ENCODE measurements around the gene C14orf180.

Gene C14orf180

GRCh38 chr14:104637546-104638003 lies 58.0 kb downstream of the C14orf180 start:
- Histone ChIP-seq H3K9me3 (ENCODE audit: low read length) (no peaks in the 10 kb centered on the region), H3K27ac (ENCODE audit: low read depth, low read length) (no peak overlapping the region), H3K36me3 (ENCODE audit: insufficient read depth, low read length) (no peaks in the 10 kb centered on the region), H3K4me1 (ENCODE audit: insufficient read depth, low read length) (no peaks in the 10 kb centered on the region), H3K9ac (ENCODE audit: low read length) (no peak overlapping the region), H3K27me3 (ENCODE audit: control insufficient read depth in 1 of 2, insufficient read depth in 2 of 2, low read length in 2 of 2) (peaks cover 0 to 14% of the 10 kb centered on the region in 2 donors), H3K4me3 (ENCODE audit: low read depth in 1 of 2, low read length in 2 of 2) (no peak overlapping the region)

- Histone ChIP-seq H3K36me3 (ENCODE audit: insufficient read depth, low read length) (no peaks in the 10 kb centered on the region), H3K4me1 (ENCODE audit: insufficient read depth, low read length) (no peaks in the 10 kb centered on the region), H3K27me3 (ENCODE audit: control insufficient read depth in 1 of 2, insufficient read depth in 2 of 2, low read length in 2 of 2) (peaks cover 0 to 14% of the 10 kb centered on the region in 2 donors), H3K4me3 (ENCODE audit: low read depth in 1 of 2, low read length in 2 of 2) (no peak overlapping the region), H3K27ac (ENCODE audit: low read depth, low read length) (no peak overlapping the region), H3K9me3 (ENCODE audit: low read length) (no peaks in the 10 kb centered on the region), H3K9ac (ENCODE audit: low read length) (no peak overlapping the region)
Observed at GRCh38 chr14:104638190-104638589, 58.6 kb downstream of the C14orf180 start.

- Histone ChIP-seq H3K9me3 (ENCODE audit: low read length) (no peaks in the 10 kb centered on the region), H3K27ac (ENCODE audit: low read depth, low read length) (no peak overlapping the region), H3K4me1 (ENCODE audit: insufficient read depth, low read length) (no peaks in the 10 kb centered on the region), H3K4me3 (ENCODE audit: low read depth in 1 of 2, low read length in 2 of 2) (no peak overlapping the region), H3K9ac (ENCODE audit: low read length) (no peak overlapping the region), H3K27me3 (ENCODE audit: control insufficient read depth in 1 of 2, insufficient read depth in 2 of 2, low read length in 2 of 2) (peaks cover 0 to 14% of the 10 kb centered on the region in 2 donors), H3K36me3 (ENCODE audit: insufficient read depth, low read length) (no peaks in the 10 kb centered on the region)
Observed at GRCh38 chr14:104638927-104639450, 59.4 kb downstream of the C14orf180 start.

- Histone ChIP-seq H3K9ac (ENCODE audit: low read length) (no peak overlapping the region), H3K4me3 (ENCODE audit: low read depth in 1 of 2, low read length in 2 of 2) (no peak overlapping the region), H3K27me3 (ENCODE audit: control insufficient read depth in 1 of 2, insufficient read depth in 2 of 2, low read length in 2 of 2) (peaks cover 0 to 12% of the 10 kb centered on the region in 2 donors), H3K4me1 (ENCODE audit: insufficient read depth, low read length) (no peaks in the 10 kb centered on the region), H3K36me3 (ENCODE audit: insufficient read depth, low read length) (no peaks in the 10 kb centered on the region), H3K9me3 (ENCODE audit: low read length) (no peaks in the 10 kb centered on the region), H3K27ac (ENCODE audit: low read depth, low read length) (no peak overlapping the region)
Observed at GRCh38 chr14:104639471-104639870, 59.9 kb downstream of the C14orf180 start.
